AG10803 (cell line): ENCODE results near the gene MTCL1.
A peak's percentile ranks its signal among the peaks of the same experiment; 100 is the strongest.

ENCODE experiments used
- DNase-seq: peaks from one replicate; pipeline ENCODE4 v3.0.0; 2010; ENCODE audit warnings: low read depth
- H3K4me3 ChIP-seq: 2 replicates; pipeline ENCODE4 v1.5.1; 2011; ENCODE audit warnings: mild to moderate bottlenecking, low read length, control low read depth
- TF ChIP-seq, protein P1 (sequence below): conservative IDR thresholded peaks from 2 replicates; pipeline ENCODE4 v1.5.1; 2011; ENCODE audit warnings: mild to moderate bottlenecking, low read length, control low read depth, inconsistent platforms

MTCL1 gene

DNA sequence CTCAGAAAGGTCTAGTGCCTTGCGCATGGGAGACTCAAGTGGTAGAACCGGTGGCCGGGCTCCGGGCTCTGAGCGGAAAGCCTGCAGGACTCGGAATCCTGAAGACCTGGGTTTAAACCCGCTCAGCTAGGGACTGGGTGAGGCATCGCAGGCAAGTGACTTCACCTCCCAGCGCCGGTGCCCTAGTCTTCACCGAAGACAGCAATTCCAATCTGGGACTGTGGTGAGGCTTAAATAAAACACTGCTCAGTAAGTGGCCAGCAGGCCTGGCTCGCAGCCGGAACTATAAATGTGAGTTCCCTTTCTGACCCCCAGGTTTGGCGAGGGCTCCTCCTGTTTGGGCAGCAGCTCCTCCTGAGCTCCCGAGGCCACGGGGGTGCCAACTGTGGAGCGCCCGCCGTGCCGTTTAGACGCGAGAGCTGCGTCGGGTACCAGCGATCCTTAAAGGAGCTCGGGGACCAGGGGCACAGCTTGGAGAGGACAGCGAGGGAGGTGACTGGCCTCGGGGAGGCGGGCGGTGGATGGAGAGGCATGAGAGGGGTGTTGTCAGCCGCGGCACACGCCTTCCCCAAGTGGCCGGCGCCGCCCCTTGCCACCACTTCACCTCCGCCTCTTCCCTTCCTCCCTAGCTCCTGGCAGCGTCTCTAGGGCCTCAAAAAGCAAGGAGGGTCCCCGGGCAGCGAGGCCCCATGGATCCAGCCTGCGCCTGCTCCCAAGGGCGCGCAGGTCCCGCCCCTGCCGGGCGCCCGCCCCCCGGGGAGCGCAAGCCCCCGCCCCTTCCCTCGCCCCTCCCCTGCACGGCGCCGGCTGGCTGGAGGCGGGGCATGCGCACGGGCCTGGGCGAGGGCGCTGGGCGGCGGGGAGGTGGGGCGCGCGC lies 757 bp upstream of the MTCL1 start:
- TF ChIP-seq, protein P1, sequence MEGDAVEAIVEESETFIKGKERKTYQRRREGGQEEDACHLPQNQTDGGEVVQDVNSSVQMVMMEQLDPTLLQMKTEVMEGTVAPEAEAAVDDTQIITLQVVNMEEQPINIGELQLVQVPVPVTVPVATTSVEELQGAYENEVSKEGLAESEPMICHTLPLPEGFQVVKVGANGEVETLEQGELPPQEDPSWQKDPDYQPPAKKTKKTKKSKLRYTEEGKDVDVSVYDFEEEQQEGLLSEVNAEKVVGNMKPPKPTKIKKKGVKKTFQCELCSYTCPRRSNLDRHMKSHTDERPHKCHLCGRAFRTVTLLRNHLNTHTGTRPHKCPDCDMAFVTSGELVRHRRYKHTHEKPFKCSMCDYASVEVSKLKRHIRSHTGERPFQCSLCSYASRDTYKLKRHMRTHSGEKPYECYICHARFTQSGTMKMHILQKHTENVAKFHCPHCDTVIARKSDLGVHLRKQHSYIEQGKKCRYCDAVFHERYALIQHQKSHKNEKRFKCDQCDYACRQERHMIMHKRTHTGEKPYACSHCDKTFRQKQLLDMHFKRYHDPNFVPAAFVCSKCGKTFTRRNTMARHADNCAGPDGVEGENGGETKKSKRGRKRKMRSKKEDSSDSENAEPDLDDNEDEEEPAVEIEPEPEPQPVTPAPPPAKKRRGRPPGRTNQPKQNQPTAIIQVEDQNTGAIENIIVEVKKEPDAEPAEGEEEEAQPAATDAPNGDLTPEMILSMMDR = no peak
- H3K4me3 ChIP-seq = peak overlapping the region; percentile 62
- DNase-seq = peak; percentile 98

DNA sequence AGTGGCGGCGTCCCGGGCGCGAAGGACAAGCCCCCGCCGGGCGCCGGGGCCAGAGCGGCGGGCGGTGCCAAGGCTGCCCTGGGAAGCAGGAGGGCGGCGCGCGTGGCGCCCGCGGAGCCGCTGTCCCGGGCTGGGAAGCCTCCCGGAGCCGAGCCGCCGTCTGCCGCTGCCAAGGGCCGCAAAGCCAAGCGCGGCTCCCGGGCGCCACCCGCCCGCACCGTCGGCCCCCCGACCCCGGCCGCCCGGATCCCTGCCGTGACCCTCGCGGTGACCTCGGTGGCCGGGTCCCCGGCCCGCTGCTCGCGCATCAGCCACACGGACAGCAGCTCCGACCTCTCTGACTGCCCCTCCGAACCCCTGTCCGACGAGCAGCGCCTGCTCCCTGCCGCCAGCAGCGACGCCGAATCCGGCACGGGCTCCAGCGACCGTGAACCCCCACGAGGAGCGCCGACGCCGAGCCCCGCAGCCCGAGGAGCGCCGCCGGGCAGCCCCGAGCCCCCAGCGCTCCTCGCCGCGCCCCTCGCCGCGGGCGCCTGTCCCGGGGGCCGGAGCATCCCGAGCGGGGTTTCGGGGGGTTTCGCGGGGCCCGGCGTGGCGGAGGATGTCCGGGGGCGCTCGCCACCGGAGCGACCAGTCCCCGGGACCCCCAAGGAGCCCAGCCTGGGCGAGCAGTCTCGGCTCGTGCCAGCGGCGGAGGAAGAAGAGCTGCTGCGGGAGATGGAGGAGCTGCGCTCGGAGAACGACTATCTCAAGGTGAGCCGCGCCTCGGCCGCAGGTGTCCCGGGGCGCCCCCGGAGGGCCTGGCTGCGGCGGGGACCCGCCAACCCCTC lies 820 bp downstream of the MTCL1 start:
- DNase-seq = no peak
- TF ChIP-seq, protein P1 = no peak
- H3K4me3 ChIP-seq = peak overlapping the region; percentile 67

DNA sequence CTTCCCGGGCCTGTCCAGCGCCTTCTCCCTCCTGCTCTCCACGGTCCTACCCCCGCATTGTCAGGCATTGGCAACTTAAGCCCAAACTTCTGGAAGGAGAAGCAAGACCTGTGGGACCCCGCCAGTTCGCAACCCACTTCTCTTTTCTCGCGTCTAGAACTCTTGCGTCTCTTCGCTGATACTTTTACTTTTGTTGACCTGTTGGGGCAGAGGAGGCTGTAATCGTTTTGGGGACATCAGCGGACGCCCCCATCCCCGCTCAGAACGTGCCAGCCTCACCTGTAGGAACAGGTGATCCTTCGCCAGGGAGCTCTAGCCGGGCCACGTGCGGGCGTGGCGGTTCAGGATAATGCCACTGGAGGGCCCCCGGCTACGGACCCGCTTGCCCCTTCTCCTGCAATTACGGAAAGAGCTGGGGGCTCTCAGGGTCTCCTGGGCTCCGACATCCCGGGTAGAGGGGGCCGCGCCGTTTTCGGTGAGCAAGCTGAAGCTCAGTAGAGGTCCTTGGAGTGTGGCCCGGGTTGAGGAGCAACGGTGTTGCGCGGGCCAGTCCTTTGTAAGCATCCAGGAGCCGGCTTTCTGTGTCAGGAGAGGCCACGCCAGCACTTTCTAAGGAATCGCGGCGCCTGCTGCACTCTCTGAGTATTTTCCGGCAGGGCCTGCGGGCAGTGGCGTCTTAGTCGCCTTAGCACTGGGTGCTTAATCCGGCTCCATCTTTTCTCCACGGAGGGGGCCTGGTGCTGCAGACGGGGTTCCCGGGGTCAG lies 1.6 kb downstream of the MTCL1 start:
- peak overlapping the region; percentile 67 for H3K4me3 ChIP-seq
- TF ChIP-seq, protein P1 = no peak; the same call in 1 of the 2 replicates
- peak; percentile 68 for DNase-seq

DNA sequence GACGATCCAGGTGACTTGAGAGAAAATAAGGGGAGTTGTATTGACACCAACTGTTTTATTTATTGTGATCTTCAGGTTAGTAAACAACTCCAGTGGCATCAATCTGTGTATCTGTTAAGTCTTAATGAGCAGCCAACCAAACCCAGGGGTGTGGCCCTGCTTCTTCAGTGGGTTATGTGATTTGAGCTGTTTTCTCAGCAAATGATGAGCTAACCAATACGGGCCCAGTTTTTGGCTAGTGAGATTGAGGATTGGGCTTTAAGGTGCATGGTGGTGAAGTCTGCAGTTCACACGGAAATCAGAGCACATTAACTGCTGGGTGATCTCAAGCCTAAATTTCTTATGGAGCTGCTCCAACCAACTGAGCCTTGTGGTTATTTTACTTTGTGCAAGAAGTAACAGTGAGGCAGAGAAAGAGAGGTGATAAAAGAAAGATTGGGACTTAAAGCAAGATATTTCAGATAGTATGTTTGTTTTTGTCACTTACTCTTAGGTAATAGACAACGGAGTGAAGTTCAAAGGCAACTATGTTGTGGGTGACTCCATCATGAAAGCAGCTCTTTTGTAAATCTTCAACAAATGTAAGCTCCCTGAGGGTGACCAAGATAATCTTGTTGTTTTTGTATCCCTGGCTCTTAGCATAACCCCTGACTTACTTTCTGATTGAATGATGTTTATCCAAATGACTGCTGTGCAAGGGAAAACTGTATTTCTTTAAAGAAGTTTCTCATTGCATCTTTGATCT lies 2.4 kb downstream of the MTCL1 start:
- TF ChIP-seq, protein P1 = no peak
- DNase-seq = peak; percentile 75
- H3K4me3 ChIP-seq = peak overlapping the region; percentile 67

DNA sequence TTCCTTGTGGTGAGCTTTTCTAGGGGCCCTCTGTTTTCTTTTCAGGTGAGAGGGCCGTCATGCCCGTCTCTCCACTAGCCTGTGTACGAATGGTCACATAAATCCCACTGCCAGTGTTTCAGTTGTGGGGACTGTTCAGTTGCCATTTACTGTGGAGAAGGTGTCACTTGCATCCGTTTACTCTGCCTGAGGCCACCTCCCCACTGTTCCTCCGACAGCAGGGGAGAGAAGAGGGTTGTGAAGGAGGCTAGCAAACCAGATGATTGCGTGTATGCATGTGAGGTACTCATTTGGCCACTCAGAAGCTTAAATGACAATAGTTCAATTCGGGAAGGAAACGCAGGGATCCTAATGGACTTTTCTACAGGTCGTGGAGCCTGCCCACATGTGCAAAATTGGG lies 3.3 kb downstream of the MTCL1 start:
- peak overlapping the region; percentile 67 for H3K4me3 ChIP-seq
- no peak for DNase-seq
- TF ChIP-seq, protein P1 = no peak
